Measurements from ENCODE around the gene XPOT. TPM values are rescaled to one million over a fixed set of nuclear protein-coding genes. Genes with fewer than 3 reads are reported as not detected.

The XPOT gene
- total RNA-seq, 1 experiment from 2014 or later: 130 TPM

DNA sequence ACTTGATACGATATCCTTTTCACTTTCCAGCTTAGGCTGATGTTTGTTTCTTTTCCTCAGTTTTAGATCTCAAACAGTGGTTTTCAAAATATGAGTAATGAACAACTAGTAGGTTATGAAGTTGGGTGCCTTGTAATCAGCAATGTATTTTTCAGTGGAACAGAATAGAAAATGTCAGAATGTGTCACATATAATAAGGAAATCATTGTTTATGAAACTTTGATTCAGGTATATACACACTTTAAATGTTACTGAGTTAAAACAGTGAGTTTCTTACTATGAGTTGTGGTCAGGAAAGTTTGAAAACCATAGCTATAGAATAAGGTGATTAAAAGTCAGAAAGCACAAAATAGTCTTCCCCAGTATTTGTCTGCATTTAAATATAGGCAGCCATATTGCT is 87.5 kb downstream of the XPOT start:
- Mint-ChIP-seq H3K9me3 (no peaks in the 10 kb centered on the region), H3K36me3 (ENCODE audit: insufficient read depth in 1 of 3, low read depth in 3 of 3) (peaks cover 14 to 69% (median 48%) of the 10 kb centered on the region in 3 experiments; a peak in 6 of 7 replicates), H3K4me3 (no peak overlapping the region), H3K4me1 (no peaks in the 10 kb centered on the region), H3K27ac (no peak overlapping the region), H3K27me3 (ENCODE audit: low read depth) (no peaks in the 10 kb centered on the region)
- H2BK120ac ChIP-seq (ENCODE audit: low read depth, low read length, poor library complexity, severe bottlenecking): no peak overlapping the region
- H3K79me2 ChIP-seq (ENCODE audit: insufficient read depth, low read length): no peaks in the 10 kb centered on the region; the same call in 1 of the 2 replicates
- H3T11ph ChIP-seq (ENCODE audit: low read length): no peak overlapping the region
- no peak overlapping the region for H2BK5ac ChIP-seq (ENCODE audit: insufficient read length, low read length)
- no peaks in the 10 kb centered on the region for H3K9me3 ChIP-seq (ENCODE audit: control insufficient read depth, low read depth, low read length)
- no peak overlapping the region for H3K27ac ChIP-seq (ENCODE audit: insufficient read length, low read depth, low read length)
- H4K20me1 ChIP-seq (ENCODE audit: control insufficient read depth, insufficient read depth, insufficient read length): no peaks in the 10 kb centered on the region
- no peak overlapping the region for H4K5ac ChIP-seq (ENCODE audit: insufficient read length, low read depth, low read length)
- H4K8ac ChIP-seq (replicated peaks; ENCODE audit: insufficient read length, low read depth, low read length): no peak overlapping the region
- no peak overlapping the region for H2BK20ac ChIP-seq (ENCODE audit: low read depth, low read length, poor library complexity, severe bottlenecking)
- no peak overlapping the region for H3K9ac ChIP-seq (ENCODE audit: extremely low read depth, insufficient read length, low read length)
- no peak overlapping the region for H2AK5ac ChIP-seq (ENCODE audit: insufficient read length, low read length)
- no peak overlapping the region for H3K4me2 ChIP-seq (ENCODE audit: insufficient read depth, insufficient read length, low read length)
- no peak overlapping the region for H2AFZ ChIP-seq (ENCODE audit: low read length)
- H3K27me3 ChIP-seq (ENCODE audit: insufficient read depth, low read length): no peaks in the 10 kb centered on the region
- no peak overlapping the region for H3K4ac ChIP-seq (ENCODE audit: low read depth, low read length)
- no peak overlapping the region for H2BK15ac ChIP-seq (ENCODE audit: low read depth, low read length)
- no peak overlapping the region for H3K18ac ChIP-seq (ENCODE audit: insufficient read length, low read depth, low read length)
- no peak overlapping the region for H3K56ac ChIP-seq (ENCODE audit: insufficient read length, low read depth, low read length)
- no peaks in the 10 kb centered on the region for H3K4me1 ChIP-seq (ENCODE audit: insufficient read depth, low read length)
- H3K23ac ChIP-seq (ENCODE audit: insufficient read length, low read depth, low read length): no peak overlapping the region
- TF ChIP-seq, protein P1, sequence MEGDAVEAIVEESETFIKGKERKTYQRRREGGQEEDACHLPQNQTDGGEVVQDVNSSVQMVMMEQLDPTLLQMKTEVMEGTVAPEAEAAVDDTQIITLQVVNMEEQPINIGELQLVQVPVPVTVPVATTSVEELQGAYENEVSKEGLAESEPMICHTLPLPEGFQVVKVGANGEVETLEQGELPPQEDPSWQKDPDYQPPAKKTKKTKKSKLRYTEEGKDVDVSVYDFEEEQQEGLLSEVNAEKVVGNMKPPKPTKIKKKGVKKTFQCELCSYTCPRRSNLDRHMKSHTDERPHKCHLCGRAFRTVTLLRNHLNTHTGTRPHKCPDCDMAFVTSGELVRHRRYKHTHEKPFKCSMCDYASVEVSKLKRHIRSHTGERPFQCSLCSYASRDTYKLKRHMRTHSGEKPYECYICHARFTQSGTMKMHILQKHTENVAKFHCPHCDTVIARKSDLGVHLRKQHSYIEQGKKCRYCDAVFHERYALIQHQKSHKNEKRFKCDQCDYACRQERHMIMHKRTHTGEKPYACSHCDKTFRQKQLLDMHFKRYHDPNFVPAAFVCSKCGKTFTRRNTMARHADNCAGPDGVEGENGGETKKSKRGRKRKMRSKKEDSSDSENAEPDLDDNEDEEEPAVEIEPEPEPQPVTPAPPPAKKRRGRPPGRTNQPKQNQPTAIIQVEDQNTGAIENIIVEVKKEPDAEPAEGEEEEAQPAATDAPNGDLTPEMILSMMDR (conservative IDR thresholded peaks at IDR 0.05): no peak
- no peak overlapping the region for H3K14ac ChIP-seq (ENCODE audit: insufficient read depth, low read length)
- H3K79me1 ChIP-seq (ENCODE audit: insufficient read depth, low read depth, low read length, poor library complexity, severe bottlenecking): no peaks in the 10 kb centered on the region
- DNase-seq: no peak
- no peak overlapping the region for H2BK12ac ChIP-seq (ENCODE audit: insufficient read length, low read depth, low read length)
- no peaks in the 10 kb centered on the region for H3K23me2 ChIP-seq (ENCODE audit: insufficient read length, low read depth, low read length, poor library complexity, severe bottlenecking)
- no CpG with 5 or more reads among the region's 1 CpG for WGBS (ENCODE audit: extremely low coverage, insufficient read length, low lambda C conversion rate)
- no peak overlapping the region for H4K91ac ChIP-seq (ENCODE audit: insufficient read length, low read depth, low read length)
